Activated CD4-positive, alpha-beta T cell treated with anti-CD3 and anti-CD28 coated beads for 36 hours (primary cell): ENCODE results near the gene GRHL1. TPM values are rescaled to one million over a fixed set of nuclear protein-coding genes. Genes with fewer than 3 reads are reported as not detected.

Experiments
- ATAC-seq: fragments of 200-7000 bp; cut with Tn5 transposase; one replicate; pipeline ENCODE4 v1.10.0; 2021; ENCODE audit warnings: mild to moderate bottlenecking, moderate library complexity
- CTCF ChIA-PET: fragments of 350-600 bp; sonication (Branson Sonifier 250); formaldehyde crosslinking; loops from one replicate; lab custom pipeline; 2021; ENCODE audit warnings: antibody characterized with exemption; lab: Charles Lee
- POLR2A ChIA-PET: fragments of 350-600 bp; sonication (Branson Sonifier 250); formaldehyde crosslinking; loops from one replicate; lab custom pipeline; 2021; ENCODE audit warnings: antibody characterized with exemption, inconsistent platforms; lab: Charles Lee
- DNase-seq: peaks from one replicate; pipeline ENCODE4 v3.0.0-alpha.2; 2020
- H3K27ac Mint-ChIP-seq: one replicate; pipeline ENCODE4 v1.8.0; 2021; ENCODE audit warnings: mixed read lengths
- H3K27me3 Mint-ChIP-seq: one replicate; pipeline ENCODE4 v1.8.0; 2021; ENCODE audit warnings: mixed read lengths
- H3K36me3 Mint-ChIP-seq: one replicate; pipeline ENCODE4 v1.8.0; 2021; ENCODE audit warnings: low read depth, mixed read lengths
- H3K4me1 Mint-ChIP-seq: one replicate; pipeline ENCODE4 v1.8.0; 2021; ENCODE audit warnings: mixed read lengths
- H3K4me3 Mint-ChIP-seq: one replicate; pipeline ENCODE4 v1.8.0; 2021; ENCODE audit warnings: mild to moderate bottlenecking, moderate library complexity, mixed read lengths
- H3K9me3 Mint-ChIP-seq: one replicate; pipeline ENCODE4 v1.8.0; 2021; ENCODE audit warnings: low read depth, mixed read lengths
- intact Hi-C, 2 experiments: fragments of 100-400 bp; cut with DNase I in 1 of 2; cut with micrococcal nuclease in 1 of 2; formaldehyde crosslinking; loops; one replicate each; pipeline versions ENCODE4 v1.14.2 to v1.15.1; 2022 to 2024; cut with DNase I, micrococcal nuclease
- total RNA-seq, 2 experiments: library from RNA; stranded (reverse); gene quantifications; one replicate each; pipeline ENCODE4 v1.2.3, GENCODE V29; 2021

The GRHL1 gene
- total RNA-seq, 2 experiments from 2014 or later: 0.27 to 0.53 TPM

DNA sequence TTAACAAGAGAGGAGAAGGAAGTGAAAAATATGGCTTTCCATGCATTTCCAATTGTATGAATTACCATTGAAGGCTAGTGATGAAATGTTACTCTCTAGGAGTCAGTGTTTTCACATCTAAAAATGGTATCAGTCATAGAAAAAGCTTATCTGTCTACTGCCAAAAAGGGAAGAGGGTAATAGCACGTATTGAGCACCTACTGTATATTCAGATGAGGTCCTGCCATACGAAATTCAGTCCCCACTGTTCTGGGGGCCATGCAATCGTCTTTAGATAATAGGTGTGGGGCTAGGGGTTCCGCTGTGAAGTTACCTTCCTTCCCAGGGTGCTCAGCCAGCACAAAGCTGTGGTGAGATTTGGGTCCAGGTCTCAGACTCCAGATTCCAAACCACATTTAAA is 14.2 kb upstream of the GRHL1 start:
- ATAC-seq (no peak), DNase-seq (no peak)
- ChIA-PET POLR2A (no interaction called here), CTCF (interaction anchor here (1.0 kb wide), 1 partner anchor 312 kb away, joined by 4 read pairs; no protein-coding TSS in a partner anchor)
- Mint-ChIP-seq H3K27me3 (no peaks in the 10 kb centered on the region), H3K4me3 (no peak overlapping the region), H3K4me1 (peaks cover 3% of the 10 kb centered on the region), H3K36me3 (peaks cover 12% of the 10 kb centered on the region), H3K27ac (no peak overlapping the region), H3K9me3 (no peaks in the 10 kb centered on the region)
- intact Hi-C loops: no loop called here

DNA sequence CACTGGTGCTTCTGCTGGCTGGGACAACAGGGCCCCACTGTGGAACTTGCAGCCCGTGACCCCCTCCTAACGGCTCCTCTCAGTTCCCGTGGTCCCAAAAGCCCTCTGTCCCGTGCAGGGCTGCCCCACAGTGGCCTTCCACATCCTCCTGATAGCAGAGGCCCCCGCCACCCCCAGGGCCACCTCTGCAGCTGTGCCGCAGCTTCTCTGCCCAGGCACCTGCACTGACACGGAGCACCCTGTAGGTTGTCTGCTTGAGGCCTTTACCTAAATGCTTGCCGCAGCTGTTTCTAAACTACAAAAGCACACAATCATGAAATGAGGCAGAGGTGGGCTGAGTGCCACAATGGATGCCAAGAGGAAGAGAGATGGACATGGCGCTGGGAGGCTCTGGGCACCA is 13.5 kb upstream of the GRHL1 start:
- ATAC-seq (no peak), DNase-seq (no peak)
- peaks cover 9% of the 10 kb centered on the region for H3K36me3 Mint-ChIP-seq
- H3K9me3 Mint-ChIP-seq: no peaks in the 10 kb centered on the region
- H3K4me3 Mint-ChIP-seq: no peak overlapping the region
- H3K27ac Mint-ChIP-seq: no peak overlapping the region
- POLR2A ChIA-PET: no interaction called here
- intact Hi-C loops: no loop called here
- peaks cover 3% of the 10 kb centered on the region for H3K4me1 Mint-ChIP-seq
- CTCF ChIA-PET: no interaction called here
- H3K27me3 Mint-ChIP-seq: no peaks in the 10 kb centered on the region

DNA sequence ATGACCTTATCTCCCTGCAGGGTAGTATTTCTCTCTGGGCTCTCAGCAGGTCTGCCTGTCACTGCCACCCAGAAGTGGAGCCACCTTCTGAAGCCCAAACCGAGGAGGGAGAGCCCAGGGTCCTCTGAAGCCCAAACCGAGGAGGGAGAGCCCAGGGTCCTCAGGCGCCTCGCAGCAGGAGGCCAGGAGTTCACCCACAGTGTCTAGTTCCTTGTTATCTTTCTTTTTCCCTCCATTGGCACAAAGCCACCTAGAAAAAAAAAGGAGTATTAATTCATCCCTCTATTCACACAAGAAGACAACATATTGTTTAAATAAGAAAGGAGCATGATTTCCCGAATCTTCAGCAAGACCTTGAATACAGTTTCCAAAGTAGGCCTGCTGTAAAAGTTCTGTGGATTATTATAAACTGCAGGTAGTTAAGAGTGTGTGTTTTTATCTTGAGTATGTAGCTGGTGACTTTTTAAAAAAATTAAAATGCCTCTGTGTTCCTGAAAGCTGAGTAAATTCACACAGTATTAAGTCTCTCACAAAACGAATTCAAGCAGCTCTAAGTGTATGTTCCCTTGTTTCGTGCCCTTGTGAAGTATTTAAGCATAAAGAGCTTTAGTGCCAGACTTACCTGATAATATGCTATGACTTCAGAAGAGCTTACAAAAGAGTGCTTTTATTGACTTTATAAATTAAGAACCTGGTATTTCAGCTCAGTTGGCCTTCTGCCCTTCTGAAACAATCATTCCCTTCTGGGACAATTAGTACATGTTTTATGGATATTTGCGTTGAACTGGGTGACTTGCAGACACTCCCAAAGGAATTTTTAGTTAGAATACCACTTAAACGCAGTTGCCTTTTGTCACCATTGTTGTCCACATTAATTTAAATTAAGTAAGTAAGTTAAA is 11.7 kb upstream of the GRHL1 start:
- Mint-ChIP-seq H3K4me1 (peaks cover 3% of the 10 kb centered on the region), H3K9me3 (no peaks in the 10 kb centered on the region), H3K27ac (no peak overlapping the region), H3K27me3 (no peaks in the 10 kb centered on the region), H3K36me3 (peaks cover 3% of the 10 kb centered on the region), H3K4me3 (no peak overlapping the region)
- DNase-seq: no peak
- POLR2A ChIA-PET: no interaction called here
- intact Hi-C loops: no loop called here
- CTCF ChIA-PET: interaction anchor here (0.9 to 1.4 kb wide), 3 partner anchors 16 to 109 kb away, joined by 3 to 8 read pairs (median 3); no protein-coding TSS in a partner anchor
- no peak for ATAC-seq

DNA sequence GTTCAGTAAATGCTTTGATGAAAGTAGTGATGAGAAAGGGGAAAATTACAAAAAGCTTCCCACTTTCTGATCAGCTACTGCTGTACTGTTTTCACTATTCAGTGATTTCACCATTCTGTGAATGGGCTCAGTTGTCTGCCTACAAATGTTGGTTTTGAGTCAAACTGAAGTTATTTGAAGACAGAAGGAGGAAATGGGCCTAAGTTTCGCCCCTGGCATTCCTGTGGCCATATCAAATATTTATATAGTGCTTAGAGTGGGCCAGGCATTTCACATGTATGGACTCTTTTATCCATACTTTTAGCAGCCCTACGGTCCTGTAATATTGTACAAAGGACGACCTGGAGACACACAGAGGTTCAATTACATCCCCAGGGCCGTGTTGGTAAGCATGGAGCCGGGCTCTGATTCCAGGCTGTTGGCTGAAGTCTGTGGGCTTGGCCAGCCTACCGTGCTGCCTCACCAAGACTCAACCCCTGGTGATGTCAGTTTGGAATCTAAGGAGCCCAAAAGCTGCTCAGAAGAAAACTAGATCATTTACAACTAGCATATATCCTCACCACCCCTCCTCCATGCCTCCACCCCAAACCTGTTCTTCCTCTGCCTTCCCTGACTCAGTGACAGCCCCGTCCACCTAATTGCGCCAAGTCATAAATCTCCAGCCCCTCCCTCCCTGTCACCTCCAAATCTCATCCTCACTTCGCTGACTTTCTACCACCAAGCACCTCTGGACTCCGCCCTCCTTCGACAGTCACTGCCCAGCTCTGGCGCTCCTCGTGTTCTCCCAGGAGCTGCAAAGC is 10.1 kb upstream of the GRHL1 start:
- ATAC-seq: no peak
- intact Hi-C loops: no loop called here
- CTCF ChIA-PET: interaction anchor here (0.6 to 0.9 kb wide), 2 partner anchors 11 to 121 kb away, joined by 3 to 4 read pairs; no protein-coding TSS in a partner anchor
- POLR2A ChIA-PET: no interaction called here
- Mint-ChIP-seq H3K4me3 (no peak overlapping the region), H3K4me1 (peaks cover 3% of the 10 kb centered on the region), H3K27me3 (peaks cover 9% of the 10 kb centered on the region), H3K27ac (no peak overlapping the region), H3K9me3 (no peaks in the 10 kb centered on the region), H3K36me3 (no peaks in the 10 kb centered on the region)
- DNase-seq: no peak

DNA sequence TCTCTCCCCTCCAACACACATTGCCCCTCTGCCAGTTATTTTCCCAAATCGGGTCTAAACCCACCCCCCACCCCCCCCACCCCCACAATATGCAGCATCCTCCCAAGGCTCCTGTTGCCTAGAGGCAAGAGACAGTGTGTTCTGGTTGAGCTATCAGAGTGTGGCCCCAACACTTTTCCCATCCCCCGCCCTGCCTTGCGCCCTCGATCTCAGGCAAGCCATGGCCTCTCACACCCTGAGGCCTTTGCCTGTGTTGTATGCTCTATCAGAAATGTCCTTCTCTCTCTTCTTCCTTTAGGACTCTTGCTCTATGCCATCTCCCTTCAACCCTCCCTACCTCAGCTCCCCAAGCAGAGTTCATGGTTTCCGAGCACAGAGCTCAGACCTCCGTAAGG is 9.5 kb upstream of the GRHL1 start:
- intact Hi-C loops: no loop called here
- Mint-ChIP-seq H3K27ac (no peak overlapping the region), H3K9me3 (no peaks in the 10 kb centered on the region), H3K27me3 (peaks cover 9% of the 10 kb centered on the region), H3K36me3 (no peaks in the 10 kb centered on the region), H3K4me1 (peaks cover 3% of the 10 kb centered on the region), H3K4me3 (no peak overlapping the region)
- DNase-seq (no peak), ATAC-seq (no peak)
- POLR2A ChIA-PET: no interaction called here
- CTCF ChIA-PET: interaction anchor here (0.6 to 0.9 kb wide), 2 partner anchors 12 to 122 kb away, joined by 3 to 4 read pairs; no protein-coding TSS in a partner anchor

DNA sequence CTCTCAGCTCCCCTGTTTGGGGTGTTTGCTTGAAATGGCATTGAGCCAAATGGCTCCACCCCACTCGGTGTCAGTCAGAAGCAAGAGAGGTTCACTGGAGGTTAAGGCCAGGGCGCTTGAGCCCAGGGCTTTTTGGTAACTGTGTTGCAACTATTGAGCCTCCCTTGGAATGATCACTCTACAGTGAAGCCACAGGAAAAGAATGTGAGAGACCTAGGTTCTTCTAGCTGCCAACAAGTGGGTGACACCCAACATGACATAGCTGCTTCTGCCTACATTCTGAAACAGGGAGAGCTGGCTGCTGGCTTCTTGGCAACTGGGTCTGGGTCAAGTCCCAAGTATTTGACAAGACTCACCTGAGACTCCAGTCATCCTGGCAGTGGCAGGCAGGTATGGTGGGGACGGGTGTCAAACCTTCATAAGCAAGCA is 7.1 kb upstream of the GRHL1 start:
- no peak for ATAC-seq
- H3K36me3 Mint-ChIP-seq: no peaks in the 10 kb centered on the region
- ChIA-PET CTCF (interaction anchor here (1.0 to 2.1 kb wide), 3 partner anchors 10 to 104 kb away, joined by 3 to 9 read pairs (median 6); no protein-coding TSS in a partner anchor), POLR2A (no interaction called here)
- H3K27ac Mint-ChIP-seq: no peak overlapping the region
- no peaks in the 10 kb centered on the region for H3K9me3 Mint-ChIP-seq
- intact Hi-C loops: no loop called here
- H3K27me3 Mint-ChIP-seq: peaks cover 19% of the 10 kb centered on the region
- H3K4me1 Mint-ChIP-seq: peaks cover 3% of the 10 kb centered on the region
- no peak overlapping the region for H3K4me3 Mint-ChIP-seq
- no peak for DNase-seq

DNA sequence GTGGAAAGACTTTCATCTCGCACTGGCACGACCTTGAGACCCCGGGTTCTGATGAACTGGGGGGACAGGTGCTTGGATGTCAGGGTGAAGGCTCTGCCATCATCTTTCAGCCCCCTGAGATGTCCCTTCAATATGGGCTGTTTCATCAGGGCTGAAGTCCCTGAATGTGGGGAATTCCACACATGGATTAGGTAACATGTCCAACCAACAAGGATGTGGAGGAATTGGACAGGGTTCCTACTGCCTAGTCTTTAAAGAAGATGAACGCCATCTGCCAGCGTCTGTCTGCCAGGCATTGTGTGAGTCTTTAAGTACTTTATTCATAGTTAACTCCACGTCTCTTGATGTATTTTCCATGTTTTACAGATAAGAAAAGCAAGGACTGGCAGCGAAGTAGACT is 5.9 kb upstream of the GRHL1 start:
- intact Hi-C loops: loop anchor here in 1 of 2 experiments (1.0 kb wide), 1 partner anchor 21 kb away; no protein-coding TSS in a partner anchor
- Mint-ChIP-seq H3K27me3 (peaks cover 27% of the 10 kb centered on the region), H3K27ac (no peak overlapping the region), H3K9me3 (no peaks in the 10 kb centered on the region), H3K4me3 (no peak overlapping the region), H3K4me1 (peaks cover 3% of the 10 kb centered on the region), H3K36me3 (no peaks in the 10 kb centered on the region)
- DNase-seq (no peak), ATAC-seq (no peak)
- ChIA-PET CTCF (no interaction called here), POLR2A (no interaction called here)

DNA sequence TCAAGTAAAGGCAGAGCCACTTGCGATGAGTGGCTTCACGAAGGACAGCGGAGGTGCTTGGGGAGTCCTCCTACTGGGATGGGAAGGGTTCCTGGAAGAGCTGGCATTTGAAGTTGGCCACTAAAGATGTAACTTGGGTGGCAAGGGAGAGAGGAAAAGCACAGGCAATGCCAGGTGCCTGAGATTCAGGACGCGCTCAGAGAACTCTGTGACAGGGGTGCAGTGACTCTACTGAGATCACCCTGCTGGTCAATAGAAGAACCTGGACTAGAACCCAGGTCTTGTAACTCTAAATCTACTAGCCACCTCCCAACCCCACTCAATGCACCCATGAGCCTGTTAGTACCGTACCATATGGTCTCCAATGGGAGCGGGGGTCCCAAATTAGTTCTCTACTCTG is 5.4 kb upstream of the GRHL1 start:
- ATAC-seq (no peak), DNase-seq (no peak)
- H3K27ac Mint-ChIP-seq: no peak overlapping the region
- H3K4me3 Mint-ChIP-seq: no peak overlapping the region
- no peaks in the 10 kb centered on the region for H3K9me3 Mint-ChIP-seq
- intact Hi-C loops: no loop called here
- CTCF ChIA-PET: interaction anchor here (1.1 kb wide), 1 partner anchor 151 kb away, joined by 3 read pairs; no protein-coding TSS in a partner anchor
- H3K4me1 Mint-ChIP-seq: no peaks in the 10 kb centered on the region
- POLR2A ChIA-PET: no interaction called here
- H3K27me3 Mint-ChIP-seq: peaks cover 28% of the 10 kb centered on the region
- no peaks in the 10 kb centered on the region for H3K36me3 Mint-ChIP-seq

DNA sequence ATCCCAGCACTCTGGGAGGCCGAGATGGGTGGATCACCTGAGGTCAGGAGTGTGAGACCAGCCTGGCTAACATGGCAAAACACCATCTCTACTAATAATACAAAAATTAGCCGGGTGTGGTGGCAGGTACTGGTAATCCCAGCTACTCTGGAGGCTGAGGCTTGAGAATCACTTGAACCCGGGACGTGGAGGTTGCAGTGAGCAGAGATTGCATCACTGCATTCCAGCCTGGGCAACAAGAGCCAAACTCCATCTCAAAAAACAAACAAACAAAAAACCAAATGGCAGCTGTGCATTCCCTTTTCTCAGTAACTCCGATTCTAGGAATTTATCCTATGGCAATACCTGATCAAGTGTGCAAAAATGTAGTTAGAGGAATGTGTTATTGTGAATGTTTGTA is 4.7 kb upstream of the GRHL1 start:
- ChIA-PET CTCF (interaction anchor here (1.1 kb wide), 1 partner anchor 150 kb away, joined by 3 read pairs; no protein-coding TSS in a partner anchor), POLR2A (no interaction called here)
- Mint-ChIP-seq H3K4me1 (no peaks in the 10 kb centered on the region), H3K27me3 (peaks cover 28% of the 10 kb centered on the region), H3K4me3 (no peak overlapping the region), H3K27ac (no peak overlapping the region), H3K36me3 (no peaks in the 10 kb centered on the region), H3K9me3 (no peaks in the 10 kb centered on the region)
- ATAC-seq: no peak
- intact Hi-C loops: no loop called here
- DNase-seq: no peak

DNA sequence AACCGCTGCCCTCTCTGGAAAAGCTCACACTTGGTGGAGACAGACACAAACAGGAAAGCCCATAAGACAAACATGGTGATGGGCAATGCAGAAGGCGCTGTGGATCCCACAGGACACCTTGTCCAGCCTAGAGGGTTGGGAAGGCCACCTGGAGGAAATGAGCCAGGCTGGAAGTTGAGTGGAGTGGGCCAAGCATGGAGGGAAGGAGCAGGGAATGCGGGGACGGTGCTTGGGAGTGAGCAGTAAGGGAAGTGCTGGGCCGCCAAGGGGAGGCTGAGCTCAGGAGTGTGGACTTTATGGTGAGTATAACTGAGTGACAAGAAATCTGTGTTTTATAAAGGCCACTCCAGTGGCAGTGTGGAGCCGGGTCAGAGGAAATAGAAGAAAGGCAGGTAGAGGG is 2.8 kb upstream of the GRHL1 start:
- ATAC-seq (no peak), DNase-seq (no peak)
- CTCF ChIA-PET: no interaction called here
- H3K4me1 Mint-ChIP-seq: peaks cover 4% of the 10 kb centered on the region
- no peak overlapping the region for H3K4me3 Mint-ChIP-seq
- no peaks in the 10 kb centered on the region for H3K36me3 Mint-ChIP-seq
- H3K27me3 Mint-ChIP-seq: peaks cover 41% of the 10 kb centered on the region
- intact Hi-C loops: no loop called here
- POLR2A ChIA-PET: no interaction called here
- H3K27ac Mint-ChIP-seq: no peak overlapping the region
- no peaks in the 10 kb centered on the region for H3K9me3 Mint-ChIP-seq

DNA sequence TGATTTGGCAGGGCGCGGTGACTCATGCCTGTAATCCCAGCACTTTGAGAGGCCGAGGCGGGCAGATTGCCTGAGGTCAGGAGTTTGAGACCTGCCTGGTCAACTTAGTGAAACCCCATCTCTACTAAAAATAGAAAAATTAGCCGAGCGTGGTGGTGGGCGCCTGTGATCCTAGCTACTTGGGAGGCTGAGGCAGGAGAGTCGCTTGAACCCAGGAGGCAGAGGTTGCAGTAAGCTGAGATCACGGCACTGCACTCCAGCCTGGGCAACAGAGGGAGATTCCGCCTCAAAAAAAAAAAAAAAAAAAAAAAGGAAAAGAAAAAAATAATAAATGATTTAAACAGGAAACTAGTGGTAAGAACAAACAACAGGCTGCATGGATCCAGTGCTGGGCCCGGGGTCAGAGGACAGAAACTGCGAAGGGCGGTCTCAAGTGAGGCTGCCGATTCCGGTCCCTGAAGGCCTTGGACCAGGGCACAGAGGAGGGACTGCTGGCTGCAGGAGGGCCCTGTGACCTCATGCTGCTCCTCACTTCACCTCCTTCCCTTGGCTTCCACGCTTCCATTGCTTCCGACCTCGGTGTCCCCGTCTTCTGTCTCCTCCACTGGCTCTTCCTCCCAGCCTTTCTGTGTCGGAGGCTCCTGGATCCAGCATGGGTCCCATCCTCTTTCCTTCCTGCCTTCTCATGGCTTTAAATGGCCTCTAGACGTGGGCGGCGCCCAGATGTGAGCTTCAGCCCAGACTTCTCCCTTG is 2.1 kb upstream of the GRHL1 start:
- DNase-seq: no peak
- Mint-ChIP-seq H3K4me3 (peak overlapping the region; percentile 58), H3K27me3 (peaks cover 45% of the 10 kb centered on the region), H3K36me3 (no peaks in the 10 kb centered on the region), H3K9me3 (no peaks in the 10 kb centered on the region), H3K4me1 (peaks cover 4% of the 10 kb centered on the region), H3K27ac (no peak overlapping the region)
- intact Hi-C loops: no loop called here
- no peak for ATAC-seq
- ChIA-PET POLR2A (no interaction called here), CTCF (interaction anchor here (0.6 kb wide), 1 partner anchor 40 kb away, joined by 3 read pairs; no protein-coding TSS in a partner anchor)
